H9 (cell line): ENCODE data around the gene CFAP299. TPM values are rescaled to one million over a fixed set of nuclear protein-coding genes. Genes with fewer than 3 reads are reported as not detected.

Experiments
- DNase-seq: peaks from one replicate; pipeline ENCODE4 v3.0.0-alpha.2; 2017
- H2AFZ ChIP-seq: one replicate; pipeline ENCODE4 v1.6.1; 2013; ENCODE audit warnings: mild to moderate bottlenecking, low read length, control low read depth, moderate library complexity
- H2AK5ac ChIP-seq: 2 replicates; pipeline ENCODE4 v1.6.1; 2013; ENCODE audit warnings: low read length, control low read depth, mixed read lengths; ENCODE audit not compliant: insufficient read length
- H2BK120ac ChIP-seq: one replicate; pipeline ENCODE4 v1.6.1; 2013; ENCODE audit warnings: low read depth, mild to moderate bottlenecking, low read length, control low read depth, inconsistent platforms; ENCODE audit not compliant: poor library complexity, severe bottlenecking
- H2BK12ac ChIP-seq: 2 replicates; pipeline ENCODE4 v1.6.1; 2013; ENCODE audit warnings: low read length, control low read depth, mixed read lengths, low read depth; ENCODE audit not compliant: insufficient read length
- H2BK15ac ChIP-seq: 2 replicates; pipeline ENCODE4 v1.6.1; 2013; ENCODE audit warnings: low read depth, low read length, control low read depth
- H2BK20ac ChIP-seq: one replicate; pipeline ENCODE4 v1.6.1; 2013; ENCODE audit warnings: low read depth, mild to moderate bottlenecking, low read length, control low read depth, inconsistent platforms; ENCODE audit not compliant: poor library complexity, severe bottlenecking
- H2BK5ac ChIP-seq: 2 replicates; pipeline ENCODE4 v1.6.1; 2013; ENCODE audit warnings: low read length, control low read depth, mixed read lengths; ENCODE audit not compliant: insufficient read length
- H3K14ac ChIP-seq: 2 replicates; pipeline ENCODE4 v1.6.1; 2013; ENCODE audit warnings: low read length, control low read depth; ENCODE audit not compliant: insufficient read depth
- H3K18ac ChIP-seq: 2 replicates; pipeline ENCODE4 v1.6.1; 2013; ENCODE audit warnings: low read depth, mild to moderate bottlenecking, mixed read lengths, low read length, control low read depth; ENCODE audit not compliant: insufficient read length
- H3K23ac ChIP-seq: 2 replicates; pipeline ENCODE4 v1.6.1; 2013; ENCODE audit warnings: low read length, control low read depth, mixed read lengths, low read depth; ENCODE audit not compliant: insufficient read length
- H3K23me2 ChIP-seq: 2 replicates; pipeline ENCODE4 v1.6.1; 2013; ENCODE audit warnings: low read depth, mild to moderate bottlenecking, mixed read lengths, low read length, control low read depth; ENCODE audit not compliant: insufficient read length, poor library complexity, severe bottlenecking
- H3K27ac ChIP-seq: 2 replicates; pipeline ENCODE4 v1.5.1; 2013; ENCODE audit warnings: low read length, control low read depth, mixed read lengths, low read depth; ENCODE audit not compliant: insufficient read length
- H3K27me3 ChIP-seq: 2 replicates; pipeline ENCODE4 v1.6.1; 2013; ENCODE audit warnings: low read length, control low read depth, inconsistent platforms; ENCODE audit not compliant: insufficient read depth
- H3K4ac ChIP-seq: 2 replicates; pipeline ENCODE4 v1.6.1; 2013; ENCODE audit warnings: low read depth, mild to moderate bottlenecking, control low read depth, inconsistent platforms, low read length, moderate library complexity
- H3K4me1 ChIP-seq: 2 replicates; pipeline ENCODE4 v1.6.1; 2013; ENCODE audit warnings: low read length, control low read depth, inconsistent platforms; ENCODE audit not compliant: insufficient read depth
- H3K4me2 ChIP-seq: 2 replicates; pipeline ENCODE4 v1.6.1; 2013; ENCODE audit warnings: low read length, control low read depth, mixed read lengths; ENCODE audit not compliant: insufficient read length, insufficient read depth
- H3K56ac ChIP-seq: 2 replicates; pipeline ENCODE4 v1.6.1; 2013; ENCODE audit warnings: low read depth, mild to moderate bottlenecking, mixed read lengths, low read length, control low read depth; ENCODE audit not compliant: insufficient read length
- H3K79me1 ChIP-seq: 2 replicates; pipeline ENCODE4 v1.6.1; 2013; ENCODE audit warnings: low read depth, mild to moderate bottlenecking, moderate library complexity, low read length, control low read depth, inconsistent platforms; ENCODE audit not compliant: insufficient read depth, poor library complexity, severe bottlenecking
- H3K79me2 ChIP-seq: 2 replicates; pipeline ENCODE4 v1.6.1; 2013; ENCODE audit warnings: low read length, control low read depth, inconsistent platforms; ENCODE audit not compliant: insufficient read depth
- H3K9ac ChIP-seq: 2 replicates; pipeline ENCODE4 v1.6.1; 2013; ENCODE audit warnings: low read length, control low read depth, mixed read lengths; ENCODE audit not compliant: insufficient read length; ENCODE audit errors: extremely low read depth
- H3K9me3 ChIP-seq: one replicate; pipeline ENCODE4 v1.6.1; 2013; ENCODE audit warnings: low read depth, low read length, inconsistent platforms; ENCODE audit not compliant: control insufficient read depth
- H3T11ph ChIP-seq: one replicate; pipeline ENCODE4 v1.6.1; 2013; ENCODE audit warnings: mild to moderate bottlenecking, low read length, control low read depth, inconsistent platforms
- H4K20me1 ChIP-seq: one replicate; pipeline ENCODE4 v1.6.1; 2013; ENCODE audit not compliant: control insufficient read depth, insufficient read length, insufficient read depth
- H4K5ac ChIP-seq: 2 replicates; pipeline ENCODE4 v1.6.1; 2013; ENCODE audit warnings: low read depth, mild to moderate bottlenecking, mixed read lengths, low read length, control low read depth; ENCODE audit not compliant: insufficient read length
- H4K8ac ChIP-seq: replicated peaks from 2 replicates; pipeline ENCODE4 v1.6.1; 2013; ENCODE audit warnings: low read length, control low read depth, mixed read lengths, low read depth; ENCODE audit not compliant: insufficient read length
- H4K91ac ChIP-seq: 2 replicates; pipeline ENCODE4 v1.6.1; 2013; ENCODE audit warnings: low read depth, mild to moderate bottlenecking, moderate library complexity, mixed read lengths, low read length, control low read depth; ENCODE audit not compliant: insufficient read length
- H3K27ac Mint-ChIP-seq, 3 experiments: 2 replicates in 2 of 3; 3 replicates in 1 of 3; pipeline ENCODE4 v1.8.0; 2020 to 2021; ENCODE audit warnings: mixed read lengths in 3 of 3, mild to moderate bottlenecking in 1 of 3, moderate library complexity in 1 of 3
- H3K27me3 Mint-ChIP-seq: 2 replicates; pipeline ENCODE4 v1.8.0; 2021; ENCODE audit warnings: low read depth, mild to moderate bottlenecking, moderate library complexity, mixed read lengths
- H3K36me3 Mint-ChIP-seq, 3 experiments: 2 replicates in 2 of 3; 3 replicates in 1 of 3; pipeline ENCODE4 v1.8.0; 2020 to 2021; ENCODE audit warnings: low read depth in 3 of 3, mixed read lengths in 3 of 3; ENCODE audit not compliant: insufficient read depth in 1 of 3
- H3K4me1 Mint-ChIP-seq, 2 experiments: 2 replicates each; pipeline ENCODE4 v1.8.0; 2020; ENCODE audit warnings: mixed read lengths in 2 of 2
- H3K4me3 Mint-ChIP-seq, 2 experiments: 2 replicates in 1 of 2; 3 replicates in 1 of 2; pipeline ENCODE4 v1.8.0; 2020 to 2021; ENCODE audit warnings: mild to moderate bottlenecking in 2 of 2, mixed read lengths in 2 of 2, moderate library complexity in 1 of 2
- H3K9me3 Mint-ChIP-seq, 2 experiments: 2 replicates in 1 of 2; 3 replicates in 1 of 2; pipeline ENCODE4 v1.8.0; 2020; ENCODE audit warnings: mild to moderate bottlenecking in 2 of 2, mixed read lengths in 2 of 2, moderate library complexity in 1 of 2
- CTCF ChIP-seq: fragments of 200-600 bp; sonication (generic); conservative IDR thresholded peaks from 3 replicates; pipeline ENCODE4 v1.8.0; 2021; ENCODE audit warnings: antibody characterized with exemption, mild to moderate bottlenecking
- WGBS: extraction: QIAGEN DNeasy Blood & Tissue Kit; methylation state at CpG from one replicate; pipeline ENCODE4 v1.1.7; 2013; ENCODE audit warnings: missing lambda C conversion rate, low lambda C conversion rate, mixed read lengths; ENCODE audit not compliant: insufficient read length; ENCODE audit errors: extremely low coverage; 5-methylcytosine and 5-hydroxymethylcytosine counted together
- total RNA-seq: library from RNA; stranded (reverse); gene quantifications from 2 replicates; pipeline ENCODE4 v1.2.1, GENCODE V29; 2021

The CFAP299 gene
- total RNA-seq, 1 experiment from 2014 or later = not detected

GRCh38 chr4:80967346-80967745, 631.8 kb downstream of the CFAP299 start:
- Histone ChIP-seq H3K9me3 (no peaks in the 10 kb centered on the region), H3K27me3 (no peaks in the 10 kb centered on the region), H2BK20ac (no peak overlapping the region), H2BK120ac (no peak overlapping the region), H4K5ac (no peak overlapping the region), H3K4me1 (no peaks in the 10 kb centered on the region), H3T11ph (no peak overlapping the region), H3K56ac (no peak overlapping the region), H2BK5ac (no peak overlapping the region), H2BK15ac (no peak overlapping the region), H3K23ac (no peak overlapping the region), H3K4ac (no peak overlapping the region), H4K8ac (no peak overlapping the region), H3K79me2 (no peaks in the 10 kb centered on the region), H2AK5ac (no peak overlapping the region), H3K27ac (no peak overlapping the region), H4K91ac (no peak overlapping the region), H3K23me2 (no peaks in the 10 kb centered on the region), H4K20me1 (no peaks in the 10 kb centered on the region), H3K14ac (no peak overlapping the region), H3K9ac (no peak overlapping the region), H3K4me2 (no peak overlapping the region), H3K79me1 (no peaks in the 10 kb centered on the region), H3K18ac (no peak overlapping the region), H2AFZ (no peak overlapping the region), H2BK12ac (no peak overlapping the region)
- no peak overlapping the region for H3K27ac Mint-ChIP-seq
- H3K36me3 Mint-ChIP-seq = no peaks in the 10 kb centered on the region
- H3K27me3 Mint-ChIP-seq = no peaks in the 10 kb centered on the region
- H3K4me3 Mint-ChIP-seq = no peak overlapping the region
- H3K9me3 Mint-ChIP-seq = no peaks in the 10 kb centered on the region; a peak in 1 of 5 replicates
- no peak for TF ChIP-seq CTCF
- DNase-seq = no peak
- no CpG with 5 or more reads among the region's 4 CpGs for WGBS
- H3K4me1 Mint-ChIP-seq = peaks cover 0 to 1% of the 10 kb centered on the region in 2 experiments; a peak in 1 of 4 replicates
